Stimulated activated CD4-positive, alpha-beta T cell treated with anti-CD3 and anti-CD28 coated beads, Interleukin-4, amount 100 ng/mL, for 4 hours (primary cell): Measurements from ENCODE around the gene PCDHB13.
"Not testable (repeated sequence)": the region's sequence is repeated elsewhere in the genome, so short reads cannot be mapped to it uniquely, and the experiment has no call there.

Experiments
- DNase-seq, 2 experiments: peaks; one replicate each; pipeline ENCODE4 v3.0.0-alpha.2; 2020

The PCDHB13 gene

GRCh38 chr5:141213656-141214339 lies at the start of gene PCDHB13:
PCDHB13 (plus strand) TSS chr5:141213919; CDS start chr5:141214124, 205 bp downstream.
- peak in 1 of 2 experiments; percentile 15 for DNase-seq

- peak in 1 of 2 experiments; percentile 6 for DNase-seq
These were observed 41.1 kb upstream of the PCDHB13 start, which contains the start of gene PCDHB7 for GRCh38 chr5:141172381-141173204. PCDHB7 (plus strand) TSS chr5:141172644; CDS start chr5:141172836, 192 bp downstream.

- DNase-seq = not testable (repeated sequence)
These were observed 39.2 kb upstream of the PCDHB13 start for GRCh38 chr5:141174291-141175104.

- DNase-seq = no peak
These were observed 37.8 kb upstream of the PCDHB13 start for GRCh38 chr5:141175933-141176332.

- not testable (repeated sequence) for DNase-seq
These were observed 36.0 kb upstream of the PCDHB13 start, which contains the start of gene PCDHB8 for GRCh38 chr5:141177577-141178191. PCDHB8 (plus strand) TSS chr5:141177790; CDS start chr5:141178035, 245 bp downstream.

- DNase-seq = not testable (repeated sequence)
These were observed 34.3 kb upstream of the PCDHB13 start for GRCh38 chr5:141179371-141179770.

- DNase-seq = not testable (repeated sequence)
These were observed 33.8 kb upstream of the PCDHB13 start for GRCh38 chr5:141179876-141180275.

GRCh38 chr5:141180313-141180712 lies 33.4 kb upstream of the PCDHB13 start:
- no peak for DNase-seq

- no peak for DNase-seq
These were observed 31.5 kb upstream of the PCDHB13 start, which contains the start of gene PCDHB16 for GRCh38 chr5:141182248-141182647. PCDHB16 (plus strand) TSS chr5:141182387; CDS start chr5:141182560, 173 bp downstream.

GRCh38 chr5:141184117-141184855 lies 29.4 kb upstream of the PCDHB13 start:
- not testable (repeated sequence) for DNase-seq

- peak in 1 of 2 experiments; percentile 12 for DNase-seq
These were observed 26.7 kb upstream of the PCDHB13 start, which contains the start of gene PCDHB9 for GRCh38 chr5:141186897-141187512. PCDHB9 (plus strand) TSS chr5:141187161; CDS start chr5:141187319, 158 bp downstream.

- not testable (repeated sequence) for DNase-seq
These were observed 25.0 kb upstream of the PCDHB13 start for GRCh38 chr5:141188682-141189081.

- DNase-seq = not testable (repeated sequence)
These were observed 24.6 kb upstream of the PCDHB13 start for GRCh38 chr5:141189131-141189530.

- DNase-seq = peak in 1 of 2 experiments; percentile 4
These were observed 21.5 kb upstream of the PCDHB13 start, which contains the start of gene PCDHB10 for GRCh38 chr5:141192110-141192725. PCDHB10 (plus strand) TSS chr5:141192353; CDS start chr5:141192553, 200 bp downstream.

GRCh38 chr5:141194332-141194731 lies 19.4 kb upstream of the PCDHB13 start:
- DNase-seq = not testable (repeated sequence)

- no peak for DNase-seq
These were observed 17.4 kb upstream of the PCDHB13 start for GRCh38 chr5:141196363-141196762.

- no peak for DNase-seq
These were observed 14.1 kb upstream of the PCDHB13 start, which contains the start of gene PCDHB11 for GRCh38 chr5:141199359-141200235. PCDHB11 (plus strand) TSS chr5:141199627; CDS start chr5:141199775, 148 bp downstream.

GRCh38 chr5:141201126-141201525 lies 12.6 kb upstream of the PCDHB13 start:
- not testable (repeated sequence) for DNase-seq

- not testable (repeated sequence) for DNase-seq
These were observed 12.1 kb upstream of the PCDHB13 start for GRCh38 chr5:141201646-141202045.
